GM12878 (cell line): ENCODE data around the gene IGFBP2.

Experiments
- CTCF ChIP-seq, 3 experiments: IDR thresholded peaks in 2 of 3; conservative IDR thresholded peaks in 1 of 3; 2 replicates each; pipeline ENCODE4 v1.5.1; 2011; ENCODE audit warnings: low read depth in 3 of 3, low read length in 3 of 3, mild to moderate bottlenecking in 3 of 3, control low read depth in 2 of 3, moderate library complexity in 2 of 3, inconsistent platforms in 1 of 3, mixed read lengths in 1 of 3; ENCODE audit not compliant: control insufficient read depth in 2 of 3, insufficient read depth in 1 of 3; ENCODE audit errors: extremely low read depth in 1 of 3
- EZH2 ChIP-seq: IDR thresholded peaks from 2 replicates; pipeline ENCODE4 v1.6.1; 2012; ENCODE audit warnings: low read depth, mild to moderate bottlenecking, control low read depth, inconsistent platforms, low read length, borderline replicate concordance; ENCODE audit not compliant: control insufficient read depth
- KAT2A ChIP-seq: conservative IDR thresholded peaks from 2 replicates; pipeline ENCODE4 v1.6.1; 2011; ENCODE audit warnings: low read depth, low read length; ENCODE audit not compliant: control insufficient read depth
- KDM1A ChIP-seq: fragments of 200-600 bp; sonication (generic); IDR thresholded peaks from 2 replicates; pipeline ENCODE4 v1.6.1; 2016; ENCODE audit warnings: borderline replicate concordance
- PML ChIP-seq: IDR thresholded peaks from 2 replicates; pipeline ENCODE4 v1.6.1; 2012; ENCODE audit warnings: low read length, inconsistent platforms
- SMC3 ChIP-seq: IDR thresholded peaks from 2 replicates; pipeline ENCODE4 v1.6.1; 2011; ENCODE audit warnings: low read length, improper control_type of control experiment, borderline replicate concordance
- SREBF2 ChIP-seq: IDR thresholded peaks from 2 replicates; pipeline ENCODE4 v1.6.1; 2012; ENCODE audit warnings: mild to moderate bottlenecking, low read length
- ZNF217 ChIP-seq: fragments of 450-650 bp; IDR thresholded peaks from 2 replicates; pipeline ENCODE4 v1.6.1; 2017; ENCODE audit warnings: antibody characterized with exemption, mild to moderate bottlenecking
- TF ChIP-seq, protein P1 (sequence below): IDR thresholded peaks from 2 replicates; pipeline ENCODE4 v1.6.1; 2011; ENCODE audit warnings: low read depth, mild to moderate bottlenecking, low read length, moderate library complexity, borderline replicate concordance; ENCODE audit errors: extremely low read depth

GRCh38 chr2:216690853-216691741 is 57.9 kb downstream of the IGFBP2 start:
- TF ChIP-seq SREBF2 (no peak), SMC3 (no peak), CTCF (IDR thresholded peaks at IDR 0.05 in 2 of 3, conservative IDR thresholded peaks at IDR 0.05 in 1 of 3; ENCODE audit: control insufficient read depth in 2 of 3, extremely low read depth in 1 of 3, insufficient read depth in 1 of 3, low read depth in 3 of 3, low read length in 3 of 3) (no peak), ZNF217 (no peak), PML (no peak), KAT2A (no peak), KDM1A (no peak), EZH2 (peak; percentile 50; the same call in 1 of the 2 replicates)
- TF ChIP-seq, protein P1, sequence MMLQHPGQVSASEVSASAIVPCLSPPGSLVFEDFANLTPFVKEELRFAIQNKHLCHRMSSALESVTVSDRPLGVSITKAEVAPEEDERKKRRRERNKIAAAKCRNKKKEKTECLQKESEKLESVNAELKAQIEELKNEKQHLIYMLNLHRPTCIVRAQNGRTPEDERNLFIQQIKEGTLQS = no peak
